ENCODE data around the gene NINJ2. TPM values are rescaled to one million over a fixed set of nuclear protein-coding genes. Genes with fewer than 3 reads are reported as not detected.

Gene NINJ2
- total RNA-seq, 2 experiments from 2014 or later, result 1.1 to 3.4 TPM

- H3K4me3 Mint-ChIP-seq, result no peak overlapping the region
- H3K4me1 ChIP-seq (ENCODE audit: insufficient read depth, low read length), result peaks cover 81% of the 10 kb centered on the region
- POLR2A ChIA-PET, result interaction anchor here (1.0 to 7.0 kb wide), 3 partner anchors 28 to 86 kb away, joined by 3 to 56 read pairs (median 3); partner anchors contain the start of gene WNK1
Measured at GRCh38 chr12:666066-666465, 2.8 kb upstream of the NINJ2 start.

GRCh38 chr12:664779-665092 is 1.5 kb upstream of the NINJ2 start:
- H3K4me1 Mint-ChIP-seq (ENCODE audit: low read depth), result peaks cover 73% of the 10 kb centered on the region

More at GRCh38 chr12:666066-666465, 2.8 kb upstream of the NINJ2 start:
- DNase-seq, result no peak
- Mint-ChIP-seq H3K27ac (peak overlapping the region; percentile 80), H3K4me1 (ENCODE audit: low read depth) (peaks cover 79% of the 10 kb centered on the region), H3K9me3 (no peaks in the 10 kb centered on the region), H3K36me3 (ENCODE audit: low read depth) (no peaks in the 10 kb centered on the region), H3K27me3 (no peaks in the 10 kb centered on the region)
- intact Hi-C loops (cut with DNase I, micrococcal nuclease), result loop anchor here in 1 of 2 experiments (10.0 kb wide), 1 partner anchor 91 kb away; no protein-coding TSS in a partner anchor
- Histone ChIP-seq H3K27ac (ENCODE audit: low read depth in 1 of 2, low read length in 2 of 2) (no peak overlapping the region), H3K9me3 (ENCODE audit: control insufficient read depth in 1 of 2, insufficient read depth in 1 of 2, low read length in 2 of 2) (no peaks in the 10 kb centered on the region), H3K27me3 (ENCODE audit: control insufficient read depth in 1 of 2, insufficient read depth in 2 of 2, low read length in 2 of 2) (no peaks in the 10 kb centered on the region), H3K4me3 (ENCODE audit: low read length) (no peak overlapping the region), H3K36me3 (ENCODE audit: insufficient read depth, low read length) (no peaks in the 10 kb centered on the region)
- no peak for ATAC-seq (ENCODE audit: poor library complexity)
- no peak for TF ChIP-seq CTCF (IDR thresholded peaks at IDR 0.05)
- CTCF ChIA-PET, result interaction anchor here (0.7 to 3.8 kb wide), 4 partner anchors 21 to 137 kb away, joined by 3 to 24 read pairs (median 4); partner anchors contain the start of gene WNK1

GRCh38 chr12:664075-664778 is 982 bp upstream of the NINJ2 start:
- peak; percentile 53 for ATAC-seq (ENCODE audit: poor library complexity)
- Histone ChIP-seq H3K27me3 (ENCODE audit: control insufficient read depth in 1 of 2, insufficient read depth in 2 of 2, low read length in 2 of 2) (no peaks in the 10 kb centered on the region), H3K36me3 (ENCODE audit: insufficient read depth, low read length) (no peaks in the 10 kb centered on the region), H3K9me3 (ENCODE audit: control insufficient read depth in 1 of 2, insufficient read depth in 1 of 2, low read length in 2 of 2) (no peaks in the 10 kb centered on the region), H3K27ac (ENCODE audit: low read depth in 1 of 2, low read length in 2 of 2) (no peak overlapping the region), H3K4me3 (ENCODE audit: low read length) (no peak overlapping the region), H3K4me1 (ENCODE audit: insufficient read depth, low read length) (peaks cover 79% of the 10 kb centered on the region)
- H3K27ac Mint-ChIP-seq, result peak overlapping the region; percentile 63
- no peaks in the 10 kb centered on the region for H3K27me3 Mint-ChIP-seq
- peak in 1 of 14 experiments; percentile 37 for DNase-seq
- no peaks in the 10 kb centered on the region for H3K9me3 Mint-ChIP-seq
- no peak for TF ChIP-seq CTCF (IDR thresholded peaks at IDR 0.05)
- ChIA-PET CTCF (interaction anchor here (1.8 kb wide), 1 partner anchor 88 kb away, joined by 4 read pairs; no protein-coding TSS in a partner anchor), POLR2A (interaction anchor here (1.0 to 7.0 kb wide), 4 partner anchors 9 to 87 kb away, joined by 3 to 56 read pairs (median 14); partner anchors contain the start of gene WNK1)
- intact Hi-C loops (cut with DNase I, micrococcal nuclease), result loop anchor here in 1 of 2 experiments (5.0 to 10.0 kb wide), 2 partner anchors 89 to 148 kb away; no protein-coding TSS in a partner anchor
- H3K36me3 Mint-ChIP-seq (ENCODE audit: low read depth), result no peaks in the 10 kb centered on the region
- H3K4me1 Mint-ChIP-seq (ENCODE audit: low read depth), result peaks cover 70% of the 10 kb centered on the region
- peak overlapping the region; percentile 39 for H3K4me3 Mint-ChIP-seq

More at GRCh38 chr12:664779-665092, 1.5 kb upstream of the NINJ2 start:
- ATAC-seq (ENCODE audit: poor library complexity) (no peak), DNase-seq (no peak)
- Mint-ChIP-seq H3K9me3 (no peaks in the 10 kb centered on the region), H3K4me3 (peak overlapping the region; percentile 39), H3K27ac (peak overlapping the region; percentile 63), H3K27me3 (no peaks in the 10 kb centered on the region), H3K36me3 (ENCODE audit: low read depth) (no peaks in the 10 kb centered on the region)
- H3K9me3 ChIP-seq (ENCODE audit: control insufficient read depth in 1 of 2, insufficient read depth in 1 of 2, low read length in 2 of 2), result no peaks in the 10 kb centered on the region
- no peak overlapping the region for H3K27ac ChIP-seq (ENCODE audit: low read depth in 1 of 2, low read length in 2 of 2)
- no peak overlapping the region for H3K4me3 ChIP-seq (ENCODE audit: low read length)
- POLR2A ChIA-PET, result interaction anchor here (7.0 kb wide), 1 partner anchor 87 kb away, joined by 56 read pairs; the partner anchor contains the start of gene WNK1
- no peak for TF ChIP-seq CTCF (IDR thresholded peaks at IDR 0.05)
- H3K4me1 ChIP-seq (ENCODE audit: insufficient read depth, low read length), result peaks cover 81% of the 10 kb centered on the region
- intact Hi-C loops (cut with DNase I, micrococcal nuclease), result loop anchor here in 1 of 2 experiments (5.0 to 10.0 kb wide), 2 partner anchors 90 to 148 kb away; no protein-coding TSS in a partner anchor
- no peaks in the 10 kb centered on the region for H3K27me3 ChIP-seq (ENCODE audit: control insufficient read depth in 1 of 2, insufficient read depth in 2 of 2, low read length in 2 of 2)
- H3K36me3 ChIP-seq (ENCODE audit: insufficient read depth, low read length), result no peaks in the 10 kb centered on the region
- CTCF ChIA-PET, result no interaction called here

All from CD4-positive, alpha-beta T cell (primary cell).